Prostate gland (tissue), 2 donors: ENCODE measurements around the gene GRIK3.
"Not testable (repeated sequence)": the region's sequence is repeated elsewhere in the genome, so short reads cannot be mapped to it uniquely, and the experiment has no call there.

ENCODE experiments used
- CTCF ChIP-seq, 4 experiments: fragments of 200-600 bp in 2 of 4; fragments of 450-650 bp in 2 of 4; sonication (generic) in 2 of 4; IDR thresholded peaks; 1 replicate in 3 of 4; 2 replicates in 1 of 4; pipeline ENCODE4 v1.5.1; 2016 to 2019; ENCODE audit warnings: antibody characterized with exemption in 4 of 4, mild to moderate bottlenecking in 2 of 4, moderate library complexity in 2 of 4
- POLR2A ChIP-seq: fragments of 450-650 bp; IDR thresholded peaks from one replicate; pipeline ENCODE4 v1.6.1; 2016; ENCODE audit warnings: antibody characterized with exemption, mild to moderate bottlenecking
- POLR2AphosphoS5 ChIP-seq: sonication (generic); formaldehyde crosslinking; IDR thresholded peaks from one replicate; pipeline ENCODE4 v1.6.1; 2017; ENCODE audit warnings: antibody characterized with exemption

- TF ChIP-seq CTCF (IDR thresholded peaks at IDR 0.05); POLR2AphosphoS5; POLR2A: not testable (repeated sequence)
Measured at GRCh38 chr1:36909359-36909758, 125.0 kb downstream of the GRIK3 start.
